ENCODE measurements around the gene MAGEF1. TPM values are rescaled to one million over a fixed set of nuclear protein-coding genes. Genes with fewer than 3 reads are reported as not detected.

The MAGEF1 gene
- total and polyA plus RNA-seq, 2 donors (not counting 3 experiments of a cell fraction or from before 2014, with no cell fraction given), result 7.0 to 14.2 TPM

DNA sequence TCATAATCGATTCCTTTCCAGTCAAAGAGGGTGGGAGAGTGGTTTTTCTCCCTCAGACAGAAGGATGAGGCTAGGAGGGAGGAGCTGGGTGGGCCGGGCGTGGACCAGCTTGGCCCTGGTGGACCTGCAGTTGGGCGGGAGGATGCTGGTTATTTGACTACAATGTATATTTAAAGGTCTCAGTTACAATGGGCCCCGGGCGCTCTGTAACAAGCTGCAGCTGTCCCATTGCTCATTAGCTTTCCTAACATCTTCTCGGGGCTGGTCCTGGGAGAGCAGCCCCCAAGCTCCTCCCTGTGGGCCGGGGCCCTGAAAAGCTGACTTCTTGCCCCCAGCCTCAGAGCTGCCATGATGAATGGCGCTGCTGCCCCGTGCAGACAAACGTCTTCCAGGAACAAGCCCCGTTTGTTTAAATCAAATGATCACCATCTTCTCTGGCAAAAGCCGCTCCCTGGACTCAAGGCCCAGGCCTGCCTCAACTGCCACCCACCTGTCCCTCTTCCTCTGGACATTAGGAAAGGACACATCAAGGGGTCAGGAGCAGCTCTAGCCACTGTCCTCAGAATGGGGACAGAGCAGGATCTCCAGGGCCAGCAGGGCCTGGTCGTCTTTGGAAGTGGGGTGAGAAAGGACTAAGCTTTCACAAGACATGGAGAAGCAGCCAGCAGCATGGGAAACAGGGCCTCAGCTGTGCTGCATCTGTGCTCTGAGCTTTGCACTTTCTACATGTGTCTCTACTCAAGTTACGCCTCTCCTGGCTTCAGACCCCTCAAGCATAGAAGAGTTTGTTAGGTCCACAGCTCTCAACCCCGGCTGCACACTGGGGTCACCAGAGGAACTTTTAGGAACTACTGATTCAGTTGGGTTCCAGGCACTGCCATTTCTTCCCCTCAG is 38.6 kb downstream of the MAGEF1 start:
- H4K20me1 ChIP-seq (replicated peaks; ENCODE audit: control insufficient read depth, extremely low read depth, insufficient read depth, low read length), result no peaks in the 10 kb centered on the region
- no peaks in the 10 kb centered on the region for H3K9me1 ChIP-seq (replicated peaks; ENCODE audit: control insufficient read depth, extremely low read depth, insufficient read depth, low read length)
- H3K27me3 ChIP-seq (ENCODE audit: control insufficient read depth in 2 of 2, insufficient read depth in 2 of 2, low read length in 2 of 2), result peaks cover 0 to 2% of the 10 kb centered on the region in 2 experiments
- no peaks in the 10 kb centered on the region for H3K4me1 ChIP-seq (ENCODE audit: control insufficient read depth, extremely low read depth, insufficient read depth, low read length)
- DNase-seq (ENCODE audit: low read depth, low spot score) (no peak), FAIRE-seq (no peak)
- H3K4me3 ChIP-seq (replicated peaks in 1 of 3; ENCODE audit: insufficient read depth in 1 of 3, low read depth in 1 of 3, low read length in 3 of 3), result no peak overlapping the region
- dilution Hi-C loops (cut with MboI; ENCODE audit: extremely low pct_ligation_motif_present, low sequenced_read_pairs), result no loop called here
- no peaks in the 10 kb centered on the region for H3K79me2 ChIP-seq (ENCODE audit: control insufficient read depth, insufficient read depth, low read length)
- no peak overlapping the region for H2AFZ ChIP-seq (ENCODE audit: low read depth, low read length)
- CTCF ChIA-PET, result interaction anchor here (0.6 to 1.1 kb wide), 2 partner anchors 21 to 112 kb away, joined by 3 read pairs; partner anchors contain the start of gene EPHB3
- H3K9me3 ChIP-seq (replicated peaks; ENCODE audit: control insufficient read depth, insufficient read depth, low read length), result no peaks in the 10 kb centered on the region
- H3K36me3 ChIP-seq (ENCODE audit: control insufficient read depth in 2 of 2, extremely low read depth in 1 of 2, insufficient read depth in 2 of 2, low read length in 2 of 2), result no peaks in the 10 kb centered on the region
- no peak overlapping the region for H3K4me2 ChIP-seq (ENCODE audit: insufficient read depth, low read length)
- TF ChIP-seq FOS (IDR thresholded peaks at IDR 0.05; ENCODE audit: borderline replicate concordance, insufficient read depth, low read length) (no peak), MYC (IDR thresholded peaks at IDR 0.05; ENCODE audit: low read depth, low read length) (no peak), GATA2 (IDR thresholded peaks at IDR 0.05; ENCODE audit: insufficient read depth, insufficient read length, low read depth, low read length) (no peak), EZH2 (IDR thresholded peaks at IDR 0.05; ENCODE audit: borderline replicate concordance, low read depth, low read length, severe bottlenecking) (no peak), POLR2A (IDR thresholded peaks at IDR 0.05; ENCODE audit: low read depth, low read length) (no peak), JUN (IDR thresholded peaks at IDR 0.05; ENCODE audit: borderline replicate concordance, insufficient read depth, insufficient read length, low read depth) (no peak), POLR2AphosphoS5 (IDR thresholded peaks at IDR 0.05; ENCODE audit: insufficient read depth, low read depth, low read length) (no peak)
- TF ChIP-seq, protein P1, sequence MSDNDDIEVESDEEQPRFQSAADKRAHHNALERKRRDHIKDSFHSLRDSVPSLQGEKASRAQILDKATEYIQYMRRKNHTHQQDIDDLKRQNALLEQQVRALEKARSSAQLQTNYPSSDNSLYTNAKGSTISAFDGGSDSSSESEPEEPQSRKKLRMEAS (IDR thresholded peaks at IDR 0.05; ENCODE audit: insufficient read depth, insufficient read length), result no peak
- TF ChIP-seq, protein P2, sequence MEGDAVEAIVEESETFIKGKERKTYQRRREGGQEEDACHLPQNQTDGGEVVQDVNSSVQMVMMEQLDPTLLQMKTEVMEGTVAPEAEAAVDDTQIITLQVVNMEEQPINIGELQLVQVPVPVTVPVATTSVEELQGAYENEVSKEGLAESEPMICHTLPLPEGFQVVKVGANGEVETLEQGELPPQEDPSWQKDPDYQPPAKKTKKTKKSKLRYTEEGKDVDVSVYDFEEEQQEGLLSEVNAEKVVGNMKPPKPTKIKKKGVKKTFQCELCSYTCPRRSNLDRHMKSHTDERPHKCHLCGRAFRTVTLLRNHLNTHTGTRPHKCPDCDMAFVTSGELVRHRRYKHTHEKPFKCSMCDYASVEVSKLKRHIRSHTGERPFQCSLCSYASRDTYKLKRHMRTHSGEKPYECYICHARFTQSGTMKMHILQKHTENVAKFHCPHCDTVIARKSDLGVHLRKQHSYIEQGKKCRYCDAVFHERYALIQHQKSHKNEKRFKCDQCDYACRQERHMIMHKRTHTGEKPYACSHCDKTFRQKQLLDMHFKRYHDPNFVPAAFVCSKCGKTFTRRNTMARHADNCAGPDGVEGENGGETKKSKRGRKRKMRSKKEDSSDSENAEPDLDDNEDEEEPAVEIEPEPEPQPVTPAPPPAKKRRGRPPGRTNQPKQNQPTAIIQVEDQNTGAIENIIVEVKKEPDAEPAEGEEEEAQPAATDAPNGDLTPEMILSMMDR (IDR thresholded peaks at IDR 0.05; ENCODE audit: extremely low read depth in 1 of 2, insufficient read depth in 1 of 2, low read depth in 1 of 2, low read length in 2 of 2), result no peak
- no peak overlapping the region for H3K27ac ChIP-seq (ENCODE audit: insufficient read depth, low read depth, low read length)
- intact Hi-C loops (cut with micrococcal nuclease), result no loop called here
- POLR2A ChIA-PET, result no interaction called here
- no TSS peak for BruUV-seq (replicated peaks)
- no peak overlapping the region for H3K9ac ChIP-seq (replicated peaks; ENCODE audit: extremely low read depth, insufficient read depth, low read length)

Measured in endothelial cell of umbilical vein (primary cell).